ENCODE data around the gene SLC7A10.

Gene SLC7A10

DNA sequence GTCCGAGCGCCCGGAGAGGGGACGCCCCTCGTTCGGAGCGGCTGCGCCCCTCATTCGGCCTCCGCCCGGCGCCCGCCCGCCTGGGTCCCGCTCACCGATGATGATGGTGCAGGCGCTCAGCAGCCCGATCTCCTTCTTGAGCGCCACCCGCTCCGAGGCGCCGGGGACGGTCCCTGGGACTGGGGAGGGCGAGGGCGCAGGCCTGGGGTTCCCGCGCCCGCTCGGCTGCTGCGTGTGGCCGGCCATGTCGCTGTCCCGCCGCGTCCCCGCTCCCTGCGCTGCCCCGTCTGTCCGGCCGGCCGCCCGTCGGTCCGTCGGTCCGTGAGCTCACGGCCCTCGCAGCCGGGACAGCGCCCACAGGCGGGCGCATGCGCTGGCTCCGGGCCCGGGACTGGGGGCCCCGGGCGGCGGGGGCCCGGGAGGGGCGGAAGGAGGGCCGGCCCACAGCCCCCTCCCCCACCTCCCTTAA, at the start of gene SLC7A10:
Gene SLC7A10, minus strand, starts transcription at position 393 of the 469 bp plus-strand sequence. Its CDS starts 147 bp downstream, at position 246.
- no peak within 1 kb of the TSS for H2AFZ ChIP-seq (ENCODE audit: low read depth, low read length)
- TF ChIP-seq, protein P1, sequence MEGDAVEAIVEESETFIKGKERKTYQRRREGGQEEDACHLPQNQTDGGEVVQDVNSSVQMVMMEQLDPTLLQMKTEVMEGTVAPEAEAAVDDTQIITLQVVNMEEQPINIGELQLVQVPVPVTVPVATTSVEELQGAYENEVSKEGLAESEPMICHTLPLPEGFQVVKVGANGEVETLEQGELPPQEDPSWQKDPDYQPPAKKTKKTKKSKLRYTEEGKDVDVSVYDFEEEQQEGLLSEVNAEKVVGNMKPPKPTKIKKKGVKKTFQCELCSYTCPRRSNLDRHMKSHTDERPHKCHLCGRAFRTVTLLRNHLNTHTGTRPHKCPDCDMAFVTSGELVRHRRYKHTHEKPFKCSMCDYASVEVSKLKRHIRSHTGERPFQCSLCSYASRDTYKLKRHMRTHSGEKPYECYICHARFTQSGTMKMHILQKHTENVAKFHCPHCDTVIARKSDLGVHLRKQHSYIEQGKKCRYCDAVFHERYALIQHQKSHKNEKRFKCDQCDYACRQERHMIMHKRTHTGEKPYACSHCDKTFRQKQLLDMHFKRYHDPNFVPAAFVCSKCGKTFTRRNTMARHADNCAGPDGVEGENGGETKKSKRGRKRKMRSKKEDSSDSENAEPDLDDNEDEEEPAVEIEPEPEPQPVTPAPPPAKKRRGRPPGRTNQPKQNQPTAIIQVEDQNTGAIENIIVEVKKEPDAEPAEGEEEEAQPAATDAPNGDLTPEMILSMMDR (IDR thresholded peaks at IDR 0.05; ENCODE audit: low read depth, low read length), result no peak
- TF ChIP-seq EZH2phosphoT487 (IDR thresholded peaks at IDR 0.05; ENCODE audit: low read depth), result no peak
- no peak within 1 kb of the TSS for H3K4me2 ChIP-seq (ENCODE audit: low read length)

DNA sequence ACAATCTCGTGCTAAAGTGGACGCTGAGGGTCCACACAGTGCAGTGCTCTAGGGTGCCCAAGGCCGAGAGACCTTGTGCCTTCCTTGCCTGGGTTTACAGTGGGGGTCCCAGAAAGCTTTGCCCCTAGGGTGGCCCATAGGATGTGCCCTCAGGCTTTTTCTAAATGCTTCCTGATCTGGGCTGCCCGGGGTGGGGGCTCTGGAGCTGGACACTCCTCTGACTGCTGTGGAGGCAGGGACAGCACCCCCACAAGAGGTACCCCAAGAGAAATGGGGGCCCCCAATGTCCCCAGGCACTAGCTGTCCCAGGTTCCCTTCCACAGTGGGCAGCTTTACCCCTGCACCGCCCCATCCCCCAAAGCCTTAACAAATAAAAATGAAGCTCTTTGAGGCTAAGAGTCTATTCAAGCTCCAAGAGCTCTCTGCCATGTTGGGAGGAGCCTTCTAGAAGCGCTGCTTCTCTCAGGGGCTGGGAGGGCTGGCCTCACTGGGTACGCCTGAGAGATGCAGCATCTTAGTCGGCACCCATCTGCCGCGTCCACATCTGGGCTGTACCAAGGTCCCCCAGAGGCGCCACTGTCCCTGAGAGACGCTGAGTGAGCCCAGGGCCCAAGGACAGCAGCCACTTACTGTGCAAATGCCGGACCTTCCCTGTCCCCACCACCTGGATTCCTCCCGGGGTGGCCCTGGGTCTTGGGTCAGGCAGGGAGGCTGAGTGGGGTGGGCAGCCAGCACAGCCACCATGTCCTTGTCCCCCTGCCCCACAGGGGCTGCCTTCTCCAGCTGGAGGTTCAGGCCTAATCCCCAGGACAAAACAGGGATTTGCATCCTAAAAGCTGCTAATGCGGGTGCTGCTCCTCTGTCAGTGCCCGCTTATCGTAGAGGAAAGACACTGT, 49.3 kb upstream of the SLC7A10 start:
- Histone ChIP-seq H3K4me3 (ENCODE audit: low read length) (no peak overlapping the region), H3K4me2 (ENCODE audit: low read length) (no peak overlapping the region)

More for the DNA sequence above, at the start of gene SLC7A10:
- no peak within 1 kb of the TSS for H3K27ac ChIP-seq (ENCODE audit: low read length)
- H3K36me3 ChIP-seq (replicated peaks; ENCODE audit: low read depth, low read length), result peaks cover 3% of the 10 kb centered on the region
- peaks cover 27% of the 10 kb centered on the region for H3K27me3 ChIP-seq (ENCODE audit: low read depth, low read length)
- no peak within 1 kb of the TSS for H3K9ac ChIP-seq (ENCODE audit: low read length)
- H3K4me3 ChIP-seq (ENCODE audit: low read length), result no peak within 1 kb of the TSS
- H3K79me2 ChIP-seq (ENCODE audit: low read length), result no peaks in the 10 kb centered on the region
- 0 out of 2 replicates have a peak, but pooled peaks cover 14% of the 10 kb centered on the region for H3K9me3 ChIP-seq (ENCODE audit: insufficient read depth, low read length)
- no peaks in the 10 kb centered on the region for H3K4me1 ChIP-seq (ENCODE audit: low read length)
- no peaks in the 10 kb centered on the region for H4K20me1 ChIP-seq (ENCODE audit: insufficient read depth, low read length)

DNA sequence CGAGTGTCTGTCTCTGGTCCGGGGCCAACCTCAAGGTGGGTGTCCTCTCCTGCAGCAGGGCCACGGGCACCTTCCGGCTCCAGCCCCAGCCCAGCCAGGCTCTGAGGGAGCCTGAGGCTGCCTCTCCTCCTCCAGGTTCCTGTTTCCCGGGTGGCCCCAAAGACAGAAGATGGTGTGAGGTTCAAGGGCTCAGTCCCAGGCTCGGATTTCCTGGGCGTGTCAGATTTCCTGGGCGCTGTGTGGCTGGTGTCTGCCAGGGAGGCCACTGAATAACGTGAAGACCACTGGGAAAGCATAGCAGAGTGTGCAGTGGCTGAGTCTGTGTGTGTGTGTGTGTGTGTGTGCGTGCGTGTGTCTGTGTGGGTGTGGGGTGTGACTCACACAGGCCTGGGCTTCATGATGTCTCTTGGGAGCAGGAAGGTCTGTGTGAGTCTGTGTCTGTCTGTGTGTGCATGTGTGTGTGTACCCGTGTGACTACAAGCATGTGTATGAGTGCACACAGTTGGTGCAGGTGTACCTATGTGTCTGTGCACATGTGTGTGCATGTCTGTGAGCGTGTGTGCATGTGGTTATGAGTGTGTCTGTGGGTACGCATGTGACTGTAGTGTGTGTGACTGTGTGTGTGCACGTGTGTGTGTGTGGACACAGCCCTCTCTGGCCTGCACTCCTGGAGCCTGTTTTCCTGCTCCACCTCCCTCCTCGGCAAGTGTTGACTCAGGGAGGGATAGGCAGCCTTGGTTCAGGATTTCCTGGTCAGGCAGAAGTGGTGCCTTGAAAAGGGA, 48.4 kb upstream of the SLC7A10 start:
- Histone ChIP-seq H4K20me1 (ENCODE audit: insufficient read depth, low read length) (no peaks in the 10 kb centered on the region), H3K36me3 (replicated peaks; ENCODE audit: low read depth, low read length) (no peaks in the 10 kb centered on the region), H3K4me1 (ENCODE audit: low read length) (peaks cover under 1% of the 10 kb centered on the region), H3K9ac (ENCODE audit: low read length) (no peak overlapping the region), H3K9me3 (ENCODE audit: insufficient read depth, low read length) (no peaks in the 10 kb centered on the region), H2AFZ (ENCODE audit: low read depth, low read length) (no peak overlapping the region), H3K27ac (ENCODE audit: low read length) (no peak overlapping the region), H3K27me3 (ENCODE audit: low read depth, low read length) (no peaks in the 10 kb centered on the region), H3K4me3 (ENCODE audit: low read length) (no peak overlapping the region), H3K4me2 (ENCODE audit: low read length) (no peak overlapping the region), H3K79me2 (ENCODE audit: low read length) (no peaks in the 10 kb centered on the region)
- TF ChIP-seq, protein P1 (IDR thresholded peaks at IDR 0.05; ENCODE audit: low read depth, low read length), result no peak
- TF ChIP-seq EZH2phosphoT487 (IDR thresholded peaks at IDR 0.05; ENCODE audit: low read depth), result no peak

More for the DNA sequence above, 49.3 kb upstream of the SLC7A10 start:
- Histone ChIP-seq H3K9me3 (ENCODE audit: insufficient read depth, low read length) (no peaks in the 10 kb centered on the region), H3K27ac (ENCODE audit: low read length) (no peak overlapping the region), H3K4me1 (ENCODE audit: low read length) (peaks cover 6% of the 10 kb centered on the region), H2AFZ (ENCODE audit: low read depth, low read length) (no peak overlapping the region), H3K27me3 (ENCODE audit: low read depth, low read length) (no peaks in the 10 kb centered on the region), H3K79me2 (ENCODE audit: low read length) (no peaks in the 10 kb centered on the region), H3K9ac (ENCODE audit: low read length) (no peak overlapping the region), H4K20me1 (ENCODE audit: insufficient read depth, low read length) (no peaks in the 10 kb centered on the region), H3K36me3 (replicated peaks; ENCODE audit: low read depth, low read length) (no peaks in the 10 kb centered on the region)
- no peak for TF ChIP-seq EZH2phosphoT487 (IDR thresholded peaks at IDR 0.05; ENCODE audit: low read depth)
- TF ChIP-seq, protein P1 (IDR thresholded peaks at IDR 0.05; ENCODE audit: low read depth, low read length), result no peak

Data from OCI-LY3 (cell line).